ENCODE data around the gene ACOT8. TPM values are rescaled to one million over a fixed set of nuclear protein-coding genes. Genes with fewer than 3 reads are reported as not detected.

ACOT8 gene
- total RNA-seq (2022): 35.1 and 36.2 TPM in 2 replicates
- Bru-seq, nascent RNA: percentile 71 among the genes with signal in this experiment
- percentile 57 among the genes with signal in this experiment for BruChase-seq, experiment 1, labeled RNA remaining after a 2-hour chase
- BruChase-seq, experiment 2, labeled RNA remaining after a 6-hour chase: percentile 58 among the genes with signal in this experiment
- long read RNA-seq, transcript ACOT8-204 (6 exons, 1,197 nt): minor isoform, 9 of 100 reads
- long read RNA-seq, transcript ACOT8-211 (5 exons, 1,013 nt): minor isoform, 5 of 100 reads
- long read RNA-seq, transcript ACOT8-201 (6 exons, 1,168 nt): major isoform, 57 of 100 reads
- long read RNA-seq, partial matches to known transcripts: 16 of 100 reads
- long read RNA-seq, other reads (novel, unspliced or antisense): 6 of 100 reads

- Mint-ChIP-seq H3K4me1 (ENCODE audit: low read depth, unreplicated experiment) (peaks cover 19% of the 10 kb centered on the region), H3K36me3 (ENCODE audit: insufficient read depth, unreplicated experiment) (peaks cover 23% of the 10 kb centered on the region), H3K4me3 (ENCODE audit: unreplicated experiment) (peak within 1 kb of the TSS; percentile 95), H3K27ac (ENCODE audit: unreplicated experiment) (peak within 1 kb of the TSS; percentile 85), H3K9me3 (ENCODE audit: unreplicated experiment) (no peaks in the 10 kb centered on the region), H3K27me3 (ENCODE audit: insufficient read depth, unreplicated experiment) (no peaks in the 10 kb centered on the region)
- TF ChIP-seq, protein P1, sequence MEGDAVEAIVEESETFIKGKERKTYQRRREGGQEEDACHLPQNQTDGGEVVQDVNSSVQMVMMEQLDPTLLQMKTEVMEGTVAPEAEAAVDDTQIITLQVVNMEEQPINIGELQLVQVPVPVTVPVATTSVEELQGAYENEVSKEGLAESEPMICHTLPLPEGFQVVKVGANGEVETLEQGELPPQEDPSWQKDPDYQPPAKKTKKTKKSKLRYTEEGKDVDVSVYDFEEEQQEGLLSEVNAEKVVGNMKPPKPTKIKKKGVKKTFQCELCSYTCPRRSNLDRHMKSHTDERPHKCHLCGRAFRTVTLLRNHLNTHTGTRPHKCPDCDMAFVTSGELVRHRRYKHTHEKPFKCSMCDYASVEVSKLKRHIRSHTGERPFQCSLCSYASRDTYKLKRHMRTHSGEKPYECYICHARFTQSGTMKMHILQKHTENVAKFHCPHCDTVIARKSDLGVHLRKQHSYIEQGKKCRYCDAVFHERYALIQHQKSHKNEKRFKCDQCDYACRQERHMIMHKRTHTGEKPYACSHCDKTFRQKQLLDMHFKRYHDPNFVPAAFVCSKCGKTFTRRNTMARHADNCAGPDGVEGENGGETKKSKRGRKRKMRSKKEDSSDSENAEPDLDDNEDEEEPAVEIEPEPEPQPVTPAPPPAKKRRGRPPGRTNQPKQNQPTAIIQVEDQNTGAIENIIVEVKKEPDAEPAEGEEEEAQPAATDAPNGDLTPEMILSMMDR (IDR thresholded peaks at IDR 0.05; ENCODE audit: insufficient read depth in 1 of 2, low read depth in 1 of 2, low read length in 1 of 2, severe bottlenecking in 1 of 2, unreplicated experiment in 1 of 2): no peak
- no TSS peak for BruUV-seq (replicated peaks)
- no peaks in the 10 kb centered on the region for H3K27me3 ChIP-seq (replicated peaks; ENCODE audit: control insufficient read depth, insufficient read depth, low read length)
- H3K4me1 ChIP-seq: peaks cover 17% of the 10 kb centered on the region
- H3K4me3 ChIP-seq (ENCODE audit: low read depth, low read length): peak within 1 kb of the TSS; percentile 65
- POLR2A ChIA-PET: interaction anchor here (0.6 to 1.7 kb wide), 5 partner anchors 24 to 309 kb away, joined by 3 to 7 read pairs (median 4); partner anchors contain the start of genes PCIF1, SNX21 and ZNF335
- CTCF ChIA-PET: interaction anchor here (0.6 to 1.3 kb wide), 4 partner anchors 33 to 562 kb away, joined by 3 to 4 read pairs (median 4); partner anchors contain the start of genes CTSA and NEURL2
- no peaks in the 10 kb centered on the region for H3K9me3 ChIP-seq
- intact Hi-C loops (cut with micrococcal nuclease; ENCODE audit: unreplicated experiment): loop anchor here (1.0 kb wide), 6 partner anchors 24 to 442 kb away; partner anchors contain the start of genes SNX21, UBE2C and ZSWIM1
- no peaks in the 10 kb centered on the region for H3K36me3 ChIP-seq (ENCODE audit: control insufficient read depth, insufficient read depth, low read length)
- DNase-seq: peak; percentile 100
These were observed at the start of gene ACOT8, which contains the start of gene ZSWIM3 for GRCh38 chr20:45857114-45857881. Gene ACOT8 (minus strand): TSS chr20:45857392. CDS start chr20:45857315, 77 bp downstream. Gene ZSWIM3 (plus strand): TSS chr20:45857614. CDS start chr20:45857826, 212 bp downstream.

DNA sequence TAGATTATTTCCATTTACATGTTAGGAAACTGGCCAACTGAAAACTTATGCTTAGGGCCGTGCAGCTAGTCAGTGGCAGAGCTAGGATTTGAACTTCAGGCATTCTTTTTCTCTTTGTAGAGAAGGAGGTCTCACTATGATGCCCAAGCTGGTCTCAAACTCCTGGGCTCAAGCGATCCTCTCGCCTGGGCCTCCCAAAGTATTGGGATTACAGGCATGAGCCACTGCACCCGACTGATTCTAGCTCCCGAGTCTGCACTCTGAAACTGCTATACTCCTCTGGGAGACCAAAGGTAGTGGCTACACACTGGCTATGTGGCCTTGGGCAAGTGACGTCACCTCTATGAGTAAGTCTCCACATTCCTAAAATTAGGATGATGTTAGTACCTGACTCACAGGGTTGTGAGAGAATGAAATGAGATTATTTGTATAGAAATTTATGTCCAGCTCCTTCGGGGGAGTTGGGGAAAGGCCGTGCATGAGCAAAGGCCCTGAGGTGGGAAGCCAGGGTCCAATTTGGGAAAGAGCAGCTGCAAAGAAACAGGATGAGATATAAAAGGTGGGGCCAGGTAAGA, 48.4 kb upstream of the ACOT8 start:
- Mint-ChIP-seq H3K4me1 (ENCODE audit: low read depth, unreplicated experiment) (peaks cover 9% of the 10 kb centered on the region), H3K4me3 (ENCODE audit: unreplicated experiment) (no peak overlapping the region), H3K36me3 (ENCODE audit: insufficient read depth, unreplicated experiment) (peaks cover 5% of the 10 kb centered on the region), H3K27ac (ENCODE audit: unreplicated experiment) (no peak overlapping the region), H3K27me3 (ENCODE audit: insufficient read depth, unreplicated experiment) (no peaks in the 10 kb centered on the region), H3K9me3 (ENCODE audit: unreplicated experiment) (no peaks in the 10 kb centered on the region)
- no peaks in the 10 kb centered on the region for H3K27me3 ChIP-seq (replicated peaks; ENCODE audit: control insufficient read depth, insufficient read depth, low read length)
- DNase-seq: no peak
- ChIA-PET CTCF (interaction anchor here (0.6 to 1.4 kb wide), 6 partner anchors 14 to 64 kb away, joined by 3 to 7 read pairs (median 3); partner anchors contain the start of genes CTSA and NEURL2), POLR2A (interaction anchor here (0.5 to 1.2 kb wide), 5 partner anchors 16 to 177 kb away, joined by 3 to 12 read pairs (median 3); partner anchors contain the start of gene PCIF1)
- TF ChIP-seq, protein P1 (IDR thresholded peaks at IDR 0.05; ENCODE audit: insufficient read depth in 1 of 2, low read depth in 1 of 2, low read length in 1 of 2, severe bottlenecking in 1 of 2, unreplicated experiment in 1 of 2): no peak
- intact Hi-C loops (cut with micrococcal nuclease; ENCODE audit: unreplicated experiment): no loop called here
- H3K36me3 ChIP-seq (ENCODE audit: control insufficient read depth, insufficient read depth, low read length): no peaks in the 10 kb centered on the region
- no peaks in the 10 kb centered on the region for H3K9me3 ChIP-seq
- no peaks in the 10 kb centered on the region for H3K4me1 ChIP-seq
- BruUV-seq (replicated peaks): no TSS peak
- H3K4me3 ChIP-seq (ENCODE audit: low read depth, low read length): no peak overlapping the region
